Hematopoietic multipotent progenitor cell (in vitro differentiated cells): ENCODE measurements around the gene CD24. TPM values are rescaled to one million over a fixed set of nuclear protein-coding genes. Genes with fewer than 3 reads are reported as not detected.

ENCODE experiments used
- total RNA-seq: library from RNA; depleted of rRNA; stranded (reverse); fragments of >200 nt; gene quantifications from one replicate; pipeline ENCODE4 v1.2.3, GENCODE V29; 2012

The CD24 gene
- total RNA-seq, 1 donor = 3.5 TPM

Other genes starting within 250 kb of the CD24 start
- gene MTRES1, start 53.5 kb upstream of the CD24 start, total RNA-seq = 4.6 TPM
- 2.2 TPM for gene BEND3, start 140.8 kb upstream of the CD24 start, total RNA-seq